PC-3 (cell line): ENCODE results near the gene MAP3K5.
"Not testable (repeated sequence)": the region's sequence is repeated elsewhere in the genome, so short reads cannot be mapped to it uniquely, and the experiment has no call there.

Source experiments
- CTCF ChIP-seq: fragments of 300-600 bp; sonication (generic); conservative IDR thresholded peaks from 2 replicates; pipeline ENCODE4 v1.5.1; 2017; ENCODE audit warnings: antibody characterized with exemption, low read depth, mild to moderate bottlenecking, low read length
- EZH2 ChIP-seq: fragments of 300-600 bp; sonication (generic); IDR thresholded peaks from one replicate; pipeline ENCODE4 v1.6.1; 2017; ENCODE audit warnings: antibody characterized with exemption, mild to moderate bottlenecking, low read length; ENCODE audit not compliant: unreplicated experiment
- EZH2phosphoT487 ChIP-seq: fragments of 300-600 bp; sonication (generic); IDR thresholded peaks from 2 replicates; pipeline ENCODE4 v1.6.1; 2018; ENCODE audit warnings: mild to moderate bottlenecking, antibody characterized with exemption, low read length, borderline replicate concordance

DNA sequence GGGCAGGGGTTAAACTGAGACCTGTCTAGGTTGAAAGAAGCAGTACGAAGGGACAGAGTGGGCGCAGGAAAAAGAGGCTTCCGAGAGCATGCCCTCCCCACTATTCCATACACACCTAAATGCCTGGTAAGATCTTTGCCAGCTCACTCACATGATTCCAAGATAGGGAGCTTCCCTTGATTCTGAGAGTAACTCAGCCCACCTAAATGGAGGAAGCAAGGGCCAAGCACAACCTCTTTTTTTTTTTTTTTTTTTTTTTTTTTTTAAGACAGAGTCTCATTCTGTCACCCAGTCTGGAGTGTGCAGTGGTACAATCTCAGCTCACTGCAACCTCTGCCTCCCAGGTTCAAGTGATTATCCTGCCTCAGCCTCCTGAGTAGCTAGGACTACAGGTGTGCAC is 2.8 kb downstream of the MAP3K5 start:
- TF ChIP-seq CTCF, EZH2, EZH2phosphoT487: not testable (repeated sequence)
